ENCODE measurements around the gene ZNF580. TPM values are rescaled to one million over a fixed set of nuclear protein-coding genes. Genes with fewer than 3 reads are reported as not detected.

ZNF580 gene
- total and polyA plus RNA-seq, 2 of the 13 experiments (the other 11 are each of a cell fraction or from before 2014, with no cell fraction given) = 4.4 to 6.0 TPM

DNA sequence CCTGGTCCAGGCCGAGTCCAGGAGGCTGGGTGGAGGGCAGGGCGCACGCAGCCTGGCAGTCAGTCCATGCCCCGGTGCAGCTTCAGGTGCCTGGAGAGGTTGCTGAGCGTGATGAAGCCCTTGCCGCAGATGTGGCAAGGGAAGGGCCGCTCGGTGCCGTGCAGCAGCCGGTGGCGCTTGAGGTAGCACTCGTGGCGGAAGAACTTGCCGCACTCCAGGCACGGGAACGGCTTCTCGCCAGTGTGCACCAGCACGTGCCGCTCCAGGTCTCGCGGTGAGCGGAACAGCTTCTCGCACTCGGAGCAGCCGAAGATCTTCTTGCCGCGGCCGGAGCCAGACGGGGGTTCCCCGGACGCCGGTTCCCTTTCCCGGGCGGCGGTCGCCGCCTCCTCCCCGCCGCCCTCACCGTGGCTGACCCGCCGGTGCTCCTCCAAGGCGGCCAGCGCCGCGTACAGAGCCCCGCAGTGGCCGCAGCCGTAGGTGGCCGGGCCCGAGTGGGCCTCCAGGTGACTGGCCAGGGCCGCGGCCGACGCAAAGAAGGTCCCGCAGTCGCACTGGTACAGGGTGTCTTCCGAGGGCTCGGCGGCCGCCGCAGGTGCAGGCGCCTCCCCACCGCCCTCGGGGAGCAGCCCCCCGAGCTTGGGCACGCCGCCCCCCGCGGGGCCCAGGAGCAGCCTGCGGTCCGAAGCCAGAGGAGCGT lies 48.3 kb upstream of the ZNF580 start:
- H3K9me3 ChIP-seq (ENCODE audit: low read length) = no peaks in the 10 kb centered on the region
- no peaks in the 10 kb centered on the region for H4K20me1 ChIP-seq (ENCODE audit: insufficient read depth, low read length)
- DNase-seq (ENCODE audit: low spot score) (no peak), FAIRE-seq (no peak), ATAC-seq (no peak)
- H3K27me3 ChIP-seq (ENCODE audit: control insufficient read depth in 1 of 2, insufficient read depth in 2 of 2, low read length in 2 of 2) = no peaks in the 10 kb centered on the region
- TF ChIP-seq ZNF552 (CRISPR knock-in tag; IDR thresholded peaks at IDR 0.05; ENCODE audit: borderline replicate concordance) (no peak), ZFP36 (IDR thresholded peaks at IDR 0.05; ENCODE audit: borderline replicate concordance, low read depth, low read length, partially characterized antibody) (no peak), POLR2G (IDR thresholded peaks at IDR 0.05; ENCODE audit: low read depth, low read length) (no peak), TBX2 (CRISPR knock-in tag; IDR thresholded peaks at IDR 0.05; ENCODE audit: borderline replicate concordance) (no peak), RBFOX2 (IDR thresholded peaks at IDR 0.05; ENCODE audit: low read depth, low read length) (peak; percentile 62), ATAD3A (CRISPR knock-in tag; IDR thresholded peaks at IDR 0.05) (no peak), AGO2 (optimal IDR thresholded peaks at IDR 0.05; ENCODE audit: low read depth, low read length) (peak; percentile 79)
- TF ChIP-seq, protein P1, sequence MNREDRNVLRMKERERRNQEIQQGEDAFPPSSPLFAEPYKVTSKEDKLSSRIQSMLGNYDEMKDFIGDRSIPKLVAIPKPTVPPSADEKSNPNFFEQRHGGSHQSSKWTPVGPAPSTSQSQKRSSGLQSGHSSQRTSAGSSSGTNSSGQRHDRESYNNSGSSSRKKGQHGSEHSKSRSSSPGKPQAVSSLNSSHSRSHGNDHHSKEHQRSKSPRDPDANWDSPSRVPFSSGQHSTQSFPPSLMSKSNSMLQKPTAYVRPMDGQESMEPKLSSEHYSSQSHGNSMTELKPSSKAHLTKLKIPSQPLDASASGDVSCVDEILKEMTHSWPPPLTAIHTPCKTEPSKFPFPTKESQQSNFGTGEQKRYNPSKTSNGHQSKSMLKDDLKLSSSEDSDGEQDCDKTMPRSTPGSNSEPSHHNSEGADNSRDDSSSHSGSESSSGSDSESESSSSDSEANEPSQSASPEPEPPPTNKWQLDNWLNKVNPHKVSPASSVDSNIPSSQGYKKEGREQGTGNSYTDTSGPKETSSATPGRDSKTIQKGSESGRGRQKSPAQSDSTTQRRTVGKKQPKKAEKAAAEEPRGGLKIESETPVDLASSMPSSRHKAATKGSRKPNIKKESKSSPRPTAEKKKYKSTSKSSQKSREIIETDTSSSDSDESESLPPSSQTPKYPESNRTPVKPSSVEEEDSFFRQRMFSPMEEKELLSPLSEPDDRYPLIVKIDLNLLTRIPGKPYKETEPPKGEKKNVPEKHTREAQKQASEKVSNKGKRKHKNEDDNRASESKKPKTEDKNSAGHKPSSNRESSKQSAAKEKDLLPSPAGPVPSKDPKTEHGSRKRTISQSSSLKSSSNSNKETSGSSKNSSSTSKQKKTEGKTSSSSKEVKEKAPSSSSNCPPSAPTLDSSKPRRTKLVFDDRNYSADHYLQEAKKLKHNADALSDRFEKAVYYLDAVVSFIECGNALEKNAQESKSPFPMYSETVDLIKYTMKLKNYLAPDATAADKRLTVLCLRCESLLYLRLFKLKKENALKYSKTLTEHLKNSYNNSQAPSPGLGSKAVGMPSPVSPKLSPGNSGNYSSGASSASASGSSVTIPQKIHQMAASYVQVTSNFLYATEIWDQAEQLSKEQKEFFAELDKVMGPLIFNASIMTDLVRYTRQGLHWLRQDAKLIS (CRISPR knock-in tag; IDR thresholded peaks at IDR 0.05) = no peak
- TF ChIP-seq, protein P2, sequence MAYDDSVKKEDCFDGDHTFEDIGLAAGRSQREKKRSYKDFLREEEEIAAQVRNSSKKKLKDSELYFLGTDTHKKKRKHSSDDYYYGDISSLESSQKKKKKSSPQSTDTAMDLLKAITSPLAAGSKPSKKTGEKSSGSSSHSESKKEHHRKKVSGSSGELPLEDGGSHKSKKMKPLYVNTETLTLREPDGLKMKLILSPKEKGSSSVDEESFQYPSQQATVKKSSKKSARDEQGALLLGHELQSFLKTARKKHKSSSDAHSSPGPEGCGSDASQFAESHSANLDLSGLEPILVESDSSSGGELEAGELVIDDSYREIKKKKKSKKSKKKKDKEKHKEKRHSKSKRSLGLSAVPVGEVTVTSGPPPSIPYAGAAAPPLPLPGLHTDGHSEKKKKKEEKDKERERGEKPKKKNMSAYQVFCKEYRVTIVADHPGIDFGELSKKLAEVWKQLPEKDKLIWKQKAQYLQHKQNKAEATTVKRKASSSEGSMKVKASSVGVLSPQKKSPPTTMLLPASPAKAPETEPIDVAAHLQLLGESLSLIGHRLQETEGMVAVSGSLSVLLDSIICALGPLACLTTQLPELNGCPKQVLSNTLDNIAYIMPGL (CRISPR knock-in tag; IDR thresholded peaks at IDR 0.05; ENCODE audit: borderline replicate concordance in 1 of 2, low read depth in 1 of 2) = no peak
- TF ChIP-seq, protein P3, sequence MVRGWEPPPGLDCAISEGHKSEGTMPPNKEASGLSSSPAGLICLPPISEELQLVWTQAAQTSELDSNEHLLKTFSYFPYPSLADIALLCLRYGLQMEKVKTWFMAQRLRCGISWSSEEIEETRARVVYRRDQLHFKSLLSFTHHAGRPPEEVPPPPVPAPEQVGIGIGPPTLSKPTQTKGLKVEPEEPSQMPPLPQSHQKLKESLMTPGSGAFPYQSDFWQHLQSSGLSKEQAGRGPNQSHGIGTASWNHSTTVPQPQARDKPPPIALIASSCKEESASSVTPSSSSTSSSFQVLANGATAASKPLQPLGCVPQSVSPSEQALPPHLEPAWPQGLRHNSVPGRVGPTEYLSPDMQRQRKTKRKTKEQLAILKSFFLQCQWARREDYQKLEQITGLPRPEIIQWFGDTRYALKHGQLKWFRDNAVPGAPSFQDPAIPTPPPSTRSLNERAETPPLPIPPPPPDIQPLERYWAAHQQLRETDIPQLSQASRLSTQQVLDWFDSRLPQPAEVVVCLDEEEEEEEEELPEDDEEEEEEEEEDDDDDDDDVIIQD (CRISPR knock-in tag; IDR thresholded peaks at IDR 0.05; ENCODE audit: low read depth) = no peak
- in situ Hi-C loops (cut with HindIII; ENCODE audit: extremely low pct_ligation_motif_present, low pct_unique_long_range_greater_than_20kb) (no loop called here), intact Hi-C loops (cut with micrococcal nuclease; ENCODE audit: unreplicated experiment) (no loop called here)
- H3K36me3 ChIP-seq (replicated peaks in 1 of 2; ENCODE audit: control insufficient read depth in 1 of 2, insufficient read depth in 2 of 2, low read length in 2 of 2) = peaks cover 10 to 27% of the 10 kb centered on the region in 2 experiments; a peak in 4 of 5 replicates
- no peak overlapping the region for H3K4me3 ChIP-seq (replicated peaks in 1 of 3; ENCODE audit: insufficient read depth in 1 of 3, low read depth in 2 of 3, low read length in 3 of 3)
- POLR2A ChIA-PET = no interaction called here
- 98% methylated on average over 45 of the region's 73 CpGs for WGBS (ENCODE audit: low lambda C conversion rate)
- CTCF ChIA-PET (ENCODE audit: low intra/inter-chr PET ratio, low total read pairs) = no interaction called here
- H3K4me1 ChIP-seq (ENCODE audit: insufficient read depth, low read length) = no peaks in the 10 kb centered on the region
- H3K79me2 ChIP-seq (ENCODE audit: insufficient read depth, low read length) = no peaks in the 10 kb centered on the region
- BruUV-seq (replicated peaks) = no TSS peak
- H3K4me2 ChIP-seq (ENCODE audit: low read depth, low read length) = no peak overlapping the region
- H3K27ac ChIP-seq (ENCODE audit: extremely low read length, insufficient read depth, low read length) = no peak overlapping the region
- H3K9ac ChIP-seq (ENCODE audit: insufficient read depth, low read depth, low read length) = no peak overlapping the region
- no peak overlapping the region for H2AFZ ChIP-seq (ENCODE audit: low read length)
